OCI-LY3 (cell line): ENCODE data around the gene NEK9.
"Not testable (repeated sequence)": the region's sequence is repeated elsewhere in the genome, so short reads cannot be mapped to it uniquely, and the experiment has no call there.

Source experiments
- CTCF ChIP-seq: fragments of 200-600, 300-600 bp; sonication (generic); IDR thresholded peaks from 2 replicates; pipeline ENCODE4 v1.5.1; 2014; ENCODE audit warnings: antibody characterized with exemption, low read length, low read depth
- EZH2phosphoT487 ChIP-seq: fragments of 200-600 bp; shearing (Covaris generic); IDR thresholded peaks from 2 replicates; pipeline ENCODE4 v1.6.1; 2018; ENCODE audit warnings: antibody characterized with exemption, mixed run types, low read depth

- not testable (repeated sequence) for TF ChIP-seq CTCF, EZH2phosphoT487
Measured at GRCh38 chr14:75067765-75068164, 59.1 kb downstream of the NEK9 start.
